ENCODE results near the gene PHF10.
A peak's percentile ranks its signal among the peaks of the same experiment; 100 is the strongest.
"Not testable (repeated sequence)": the region's sequence is repeated elsewhere in the genome, so short reads cannot be mapped to it uniquely, and the experiment has no call there.

PHF10 gene

DNA sequence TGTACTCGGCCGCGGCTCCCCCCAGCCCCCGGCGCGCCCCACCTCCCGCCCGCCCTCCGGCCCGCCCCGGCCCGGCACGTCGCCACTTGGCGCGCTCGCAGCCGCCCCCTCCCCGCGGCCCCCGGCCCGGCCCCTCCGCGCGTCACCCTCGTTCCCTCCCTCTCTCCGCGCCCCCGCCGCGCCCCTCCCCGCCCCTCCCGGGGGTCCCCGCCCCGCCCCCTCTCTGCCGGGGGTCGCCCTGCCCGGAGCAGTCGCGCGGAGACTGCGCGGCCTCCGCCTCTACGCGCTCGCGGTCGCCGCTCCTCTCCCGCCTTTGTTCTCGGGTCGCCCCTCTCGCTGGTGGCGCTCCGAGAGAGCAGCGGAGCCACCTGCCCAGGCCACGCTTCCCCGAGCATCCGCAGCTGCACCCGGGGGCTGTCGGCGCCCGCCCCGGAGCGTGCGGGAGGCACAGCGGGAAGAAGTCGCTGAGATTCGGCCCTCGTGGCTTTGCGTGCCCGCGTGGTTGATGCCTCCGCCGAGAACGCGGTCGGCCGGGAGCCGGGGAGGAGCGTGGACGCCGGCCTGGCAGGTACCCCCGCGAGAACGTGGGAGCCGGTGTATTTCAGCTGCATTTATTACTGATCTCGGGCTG is at the start of gene PHF10:
Gene PHF10, minus strand, starts transcription at position 7 of the 631 bp plus-strand sequence. CDS start 569 bp downstream, outside the sequence.
- DNase-seq (ENCODE audit: low read depth), result peak; percentile 53

DNA sequence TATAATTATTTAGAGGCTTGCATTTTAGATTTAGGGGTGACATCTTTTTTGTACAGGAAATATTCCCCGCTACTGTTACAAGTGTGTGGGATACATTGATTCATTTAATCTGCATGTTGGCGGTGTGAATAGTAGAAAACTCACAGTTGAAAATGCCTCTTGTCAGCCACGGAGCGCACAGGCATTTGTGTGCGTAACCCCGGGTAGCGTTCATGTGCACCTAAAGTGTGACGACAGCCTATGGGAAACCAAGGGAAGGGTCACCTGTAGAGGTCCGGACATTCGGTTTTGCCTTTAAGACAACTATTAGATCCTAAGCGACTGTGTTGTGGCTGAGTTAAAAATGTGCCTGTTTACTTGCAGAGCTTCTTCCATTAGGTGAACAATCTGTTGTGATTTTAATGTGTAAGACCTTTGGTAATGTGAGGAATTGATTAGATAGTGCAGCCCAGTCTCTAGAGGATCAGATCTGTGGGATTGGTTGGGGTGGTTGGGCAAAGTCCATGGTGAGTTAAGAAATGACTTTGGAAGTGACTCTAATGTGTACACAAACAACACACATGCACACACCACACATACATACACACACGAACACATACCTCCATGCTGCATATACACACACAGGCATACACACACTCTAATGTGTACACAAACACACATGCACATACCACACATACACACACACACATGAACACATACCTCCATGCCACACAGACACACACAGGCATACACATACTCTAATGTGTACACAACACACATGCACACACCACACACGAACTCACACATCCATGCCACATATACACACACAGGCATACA is 42.8 kb upstream of the PHF10 start:
- no peak for DNase-seq (ENCODE audit: low read depth)

- no peak for DNase-seq (ENCODE audit: low read depth)
These were observed 41.9 kb upstream of the PHF10 start for GRCh38 chr6:169766232-169766631.

- DNase-seq (ENCODE audit: low read depth), result not testable (repeated sequence)
These were observed 41.5 kb upstream of the PHF10 start for GRCh38 chr6:169765789-169766188.

DNA sequence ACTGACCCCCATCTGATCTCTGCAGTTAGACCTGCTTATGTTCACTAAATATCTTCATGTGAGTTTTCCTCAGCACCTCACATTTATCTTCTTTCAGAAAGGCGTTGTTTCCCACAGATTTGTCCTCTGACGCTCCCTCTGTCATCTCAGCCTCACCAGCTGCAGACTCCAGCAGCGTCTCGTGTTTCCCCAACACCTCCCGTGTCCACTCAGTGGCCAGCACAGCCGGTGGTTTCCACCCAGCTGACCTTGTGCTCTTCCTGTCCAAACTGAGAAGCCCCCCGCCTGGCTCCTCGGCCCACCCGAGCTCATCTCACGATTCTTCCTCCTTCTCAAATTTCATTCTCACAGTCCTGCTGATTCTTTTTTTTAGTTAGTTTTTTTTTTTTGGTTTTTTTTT is 39.6 kb upstream of the PHF10 start:
- DNase-seq (ENCODE audit: low read depth), result no peak

DNA sequence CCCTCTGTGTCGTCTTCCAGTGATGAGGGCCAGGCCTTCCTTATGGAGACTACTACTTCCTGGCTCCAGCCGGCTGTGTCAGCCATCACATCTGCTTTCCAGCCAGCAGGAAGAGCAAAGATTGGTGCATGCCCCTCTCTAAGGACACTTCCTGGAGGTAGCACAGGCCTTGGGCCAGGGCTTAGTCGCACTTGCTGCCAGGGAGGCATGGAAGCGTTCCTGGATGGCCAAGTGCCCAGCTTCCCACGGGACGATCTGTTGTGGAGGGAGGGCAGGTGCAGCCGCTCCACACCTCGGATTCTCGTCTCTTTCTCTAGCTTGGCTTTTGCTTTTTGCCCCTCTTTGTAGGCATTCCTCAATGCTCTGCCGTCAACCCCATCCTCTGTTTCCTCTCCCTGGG is 39.0 kb upstream of the PHF10 start:
- DNase-seq (ENCODE audit: low read depth), result no peak

DNA sequence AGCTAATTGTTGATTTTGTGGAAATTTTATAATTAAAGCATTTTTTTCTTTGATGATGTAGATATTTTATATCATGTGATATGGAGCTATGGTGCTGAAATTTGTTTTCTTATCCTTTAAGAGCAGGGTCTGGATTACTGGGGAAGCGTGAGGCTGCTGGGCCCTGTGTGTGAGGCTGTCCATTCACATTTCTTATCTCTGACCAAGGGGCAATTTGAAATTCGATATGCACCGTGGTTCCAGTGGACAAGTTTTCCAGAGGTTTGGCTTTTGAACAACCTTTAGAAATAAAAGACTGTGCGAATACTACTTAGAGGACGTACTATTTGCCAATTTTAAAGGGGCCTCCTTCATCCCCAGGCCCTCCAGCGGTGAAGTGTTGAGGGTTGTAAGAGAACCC is 30.9 kb upstream of the PHF10 start:
- no peak for DNase-seq (ENCODE audit: low read depth)

DNA sequence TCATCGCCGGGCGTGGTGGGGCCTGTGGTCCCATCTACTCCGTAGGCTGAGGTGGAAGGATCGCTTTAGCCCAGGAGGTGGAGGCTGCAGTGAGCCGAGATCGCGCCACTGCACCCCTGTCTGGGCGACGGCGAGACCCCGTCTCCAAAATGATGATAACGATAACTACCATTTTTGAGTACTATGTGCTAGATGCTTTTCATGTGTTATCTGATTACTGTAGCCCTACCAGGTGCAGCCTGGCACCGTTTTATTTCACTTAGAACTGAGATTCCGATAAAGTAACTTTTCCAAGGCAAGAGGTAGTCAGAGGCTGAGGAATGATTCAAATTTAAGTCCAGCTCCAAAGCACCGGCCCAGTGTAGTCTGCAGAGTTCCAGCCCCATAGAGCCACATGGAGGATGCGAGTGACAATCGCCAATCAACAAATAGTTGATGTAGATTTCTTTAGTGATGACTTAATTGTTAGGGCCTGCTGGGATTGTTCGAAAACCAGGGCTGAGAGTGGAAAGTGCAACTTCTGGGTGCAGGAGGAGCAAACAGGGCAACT is 27.8 kb upstream of the PHF10 start:
- no peak for DNase-seq (ENCODE audit: low read depth)

DNA sequence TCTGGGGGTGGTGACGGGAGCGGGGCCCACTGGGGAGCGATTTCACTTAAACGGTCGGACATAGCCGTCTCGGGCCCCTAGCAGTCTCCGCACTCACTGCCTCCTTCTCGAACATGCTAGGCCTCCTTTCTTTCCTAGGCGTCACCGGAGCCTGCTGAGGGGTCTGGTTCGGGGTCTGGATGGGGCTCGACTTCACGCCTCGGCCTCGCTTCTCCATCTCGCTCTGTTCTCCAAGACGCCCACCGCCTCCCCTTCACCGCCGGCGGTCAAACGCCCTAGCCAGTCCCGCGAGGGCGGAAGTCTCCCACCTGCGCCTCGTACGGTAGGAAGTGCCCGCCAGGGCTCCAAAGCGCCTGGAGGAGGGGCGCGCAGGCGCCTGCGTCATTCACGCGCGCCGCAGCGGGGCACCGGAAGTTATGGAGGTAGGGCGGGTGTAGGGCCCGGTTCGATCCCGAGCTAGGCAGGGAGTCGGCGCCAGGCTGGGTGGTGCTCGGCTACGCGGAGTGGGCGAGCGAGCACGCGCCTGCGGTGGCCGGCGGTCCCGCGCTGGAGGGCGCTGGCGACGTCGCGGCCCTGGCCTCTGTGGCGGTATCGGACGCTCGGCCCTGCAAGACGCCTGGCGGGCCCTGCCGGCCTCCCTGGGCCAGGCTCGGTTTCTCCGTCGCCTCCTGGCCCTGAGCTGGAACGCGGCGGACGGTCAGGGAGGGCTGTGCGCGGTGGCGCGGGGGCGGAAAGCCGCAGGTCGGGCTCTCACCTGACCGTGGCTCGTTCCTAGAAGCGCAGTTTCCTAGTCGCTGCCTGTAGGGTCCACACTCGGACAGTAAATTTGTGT is 27.2 kb upstream of the PHF10 start, which contains the start of the genes DYNLT2 and ERMARD:
Gene DYNLT2, minus strand, starts transcription at position 331 of the 832 bp plus-strand sequence. Its CDS starts 114 bp downstream, at position 217.
Gene ERMARD, plus strand, starts transcription at position 381 of the 832 bp plus-strand sequence. Its CDS starts 36 bp downstream, at position 417.
- DNase-seq (ENCODE audit: low read depth), result peak; percentile 84

DNA sequence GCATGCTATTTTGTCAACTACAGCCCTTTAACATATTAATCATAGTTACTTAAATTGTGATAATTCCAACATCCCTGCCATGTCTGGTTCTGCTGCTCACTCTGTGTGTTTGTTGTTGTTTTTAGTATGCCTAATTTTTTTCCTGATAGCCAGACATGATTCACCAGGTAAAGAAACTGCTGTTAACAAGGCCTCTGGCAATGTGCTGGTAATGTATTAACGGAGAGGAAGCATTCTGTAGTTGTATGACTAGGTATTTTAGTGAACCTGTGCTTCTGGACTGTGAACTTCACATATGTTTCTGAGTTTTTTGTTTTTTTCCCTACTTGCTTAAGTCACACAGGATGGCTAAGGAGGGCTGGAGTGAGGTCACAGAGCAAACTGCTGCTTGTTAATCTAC is 22.3 kb upstream of the PHF10 start:
- DNase-seq (ENCODE audit: low read depth), result no peak

DNA sequence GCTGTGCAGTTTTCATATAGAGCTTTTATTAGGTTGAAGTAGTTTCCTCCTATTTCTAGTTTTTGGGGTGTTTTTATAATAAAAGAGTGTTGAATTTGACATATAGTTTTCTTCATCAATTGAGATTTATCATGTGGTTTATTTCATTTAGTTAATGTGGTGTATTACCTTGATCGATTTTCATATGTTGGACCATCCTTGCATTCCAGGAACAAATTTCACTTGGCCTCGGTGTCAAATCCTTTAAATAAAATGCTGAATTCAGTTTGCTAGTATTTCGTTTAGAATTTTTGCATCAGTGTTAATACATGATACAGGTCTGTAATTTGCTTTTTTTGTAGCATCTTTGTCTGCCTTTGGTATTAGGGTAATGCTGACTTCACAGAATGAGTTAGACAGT is 21.1 kb upstream of the PHF10 start:
- no peak for DNase-seq (ENCODE audit: low read depth)

DNA sequence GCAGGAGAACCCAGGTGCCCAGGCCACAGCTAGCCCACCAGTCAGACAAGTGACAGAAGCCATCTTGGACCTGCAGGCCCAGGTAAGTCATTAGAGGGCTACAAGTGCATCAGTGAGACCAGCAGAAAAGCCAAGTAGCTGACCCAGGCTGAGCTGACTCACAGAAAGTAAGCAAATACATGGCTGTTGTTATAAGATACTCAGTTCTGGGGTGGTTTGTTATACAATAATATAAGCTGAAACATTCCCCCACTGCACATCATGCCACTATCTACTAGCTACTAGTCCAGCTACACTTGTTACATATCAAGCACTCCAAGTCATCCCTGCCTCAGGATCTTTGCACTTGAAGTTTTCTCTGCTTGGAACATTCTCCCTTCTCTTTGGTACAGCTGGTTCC is 17.0 kb upstream of the PHF10 start:
- DNase-seq (ENCODE audit: low read depth), result no peak

- no peak for DNase-seq (ENCODE audit: low read depth)
These were observed 14.8 kb upstream of the PHF10 start for GRCh38 chr6:169738976-169739529.

DNA sequence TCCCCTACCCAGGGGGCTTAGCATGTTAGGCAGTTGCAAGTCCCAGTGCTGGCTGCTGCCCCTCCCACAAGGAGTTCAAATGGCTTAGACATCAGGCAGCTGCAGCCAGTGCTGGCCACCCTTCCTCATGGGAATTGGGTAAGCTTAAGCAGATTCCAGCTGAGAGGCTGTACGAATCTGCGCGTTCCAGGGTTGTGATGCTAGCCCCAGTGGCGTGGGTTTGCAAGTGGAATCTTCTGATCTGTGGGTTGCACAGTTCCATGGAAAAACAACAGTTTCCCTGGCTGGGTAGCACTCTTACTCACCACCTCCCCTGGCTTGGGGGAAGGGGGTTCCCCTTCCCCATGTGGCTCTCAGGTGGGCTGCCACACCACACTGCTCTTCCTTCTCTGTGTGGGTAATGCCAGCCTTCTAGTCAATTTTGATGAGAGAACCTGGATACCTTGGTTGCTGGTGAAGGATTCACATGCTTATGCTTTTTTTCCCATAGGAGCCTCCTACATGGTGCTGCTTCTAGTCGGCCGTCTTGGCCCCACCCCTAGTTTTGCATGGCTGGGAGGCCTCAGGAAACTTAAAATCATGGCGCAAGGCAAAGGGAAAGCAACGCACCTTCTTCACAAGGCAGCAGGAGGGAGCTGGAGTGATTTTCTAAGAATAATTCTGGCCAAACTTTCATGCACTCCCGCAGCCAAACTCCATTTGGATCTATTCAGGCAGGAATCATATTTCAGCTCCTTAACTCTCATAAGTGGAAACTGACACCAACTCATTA is 14.1 kb upstream of the PHF10 start:
- DNase-seq (ENCODE audit: low read depth), result no peak

DNA sequence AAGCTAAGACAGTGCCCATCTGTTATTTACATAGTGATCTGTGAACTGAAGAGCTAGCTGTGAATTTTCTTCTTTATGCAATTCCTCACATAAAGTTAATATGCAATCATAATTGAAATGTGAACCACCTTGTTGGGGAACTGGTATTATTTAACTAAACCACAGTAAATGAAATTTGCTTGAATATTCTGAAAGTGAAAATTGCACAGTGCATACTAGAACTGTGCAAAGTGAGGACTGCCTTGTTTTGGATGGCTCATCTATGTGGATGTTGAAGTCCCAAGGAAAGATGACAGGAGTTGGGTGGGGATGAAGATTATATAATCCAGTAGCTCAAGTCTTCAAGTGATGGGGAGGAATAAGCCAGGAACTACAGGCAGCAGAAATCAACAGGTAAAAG is 5.7 kb upstream of the PHF10 start:
- DNase-seq (ENCODE audit: low read depth), result no peak

- DNase-seq (ENCODE audit: low read depth), result no peak
These were observed 2.7 kb upstream of the PHF10 start for GRCh38 chr6:169726963-169727362.

DNA sequence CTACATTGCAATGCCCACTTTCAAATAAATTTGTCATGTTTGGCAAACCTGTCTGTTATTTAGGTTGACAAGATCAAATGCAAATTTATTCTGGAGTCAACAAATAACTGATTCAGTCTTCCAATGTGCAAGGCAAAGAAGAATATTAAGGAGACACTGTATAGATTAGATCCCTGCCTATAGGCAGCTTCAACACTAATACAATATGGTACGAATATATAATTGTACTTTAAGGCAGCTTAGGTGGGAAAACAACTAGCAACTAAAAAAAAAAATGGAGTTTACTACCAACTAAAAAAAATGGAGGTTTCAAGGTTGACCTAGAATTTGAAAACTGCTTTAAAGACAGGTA is 1.7 kb upstream of the PHF10 start:
- DNase-seq (ENCODE audit: low read depth), result no peak

GRCh38 chr6:169725125-169726048 is 1.1 kb upstream of the PHF10 start:
- no peak for DNase-seq (ENCODE audit: low read depth)

DNA sequence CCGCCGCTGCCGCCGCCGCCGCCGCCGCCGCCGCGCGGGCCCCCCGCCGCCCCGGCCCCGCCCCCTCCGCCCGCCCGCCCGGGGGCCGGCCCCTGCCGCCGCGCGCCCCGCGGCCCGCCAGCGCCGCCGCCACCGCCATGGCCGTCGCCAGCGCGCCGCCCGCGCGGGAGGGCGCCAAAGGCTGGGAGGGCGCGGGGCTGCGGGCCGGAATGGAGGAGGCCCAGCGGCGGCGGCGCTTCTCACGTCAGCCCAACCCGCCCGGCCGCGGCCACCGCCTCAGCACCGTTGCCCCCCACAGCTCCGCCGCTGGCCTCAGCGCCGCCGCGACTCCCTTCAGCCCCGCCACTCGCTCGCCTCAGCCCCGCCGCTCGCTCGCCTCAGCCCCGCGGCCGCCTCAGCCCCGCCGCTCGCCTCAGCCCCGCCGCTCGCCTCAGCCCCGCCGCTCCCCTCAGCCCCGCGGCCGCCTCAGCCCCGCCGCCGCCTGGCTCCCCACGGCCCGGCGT is 258 bp downstream of the PHF10 start:
- DNase-seq (ENCODE audit: low read depth), result peak; percentile 13
